ENCODE data around the gene SPTBN4.
"Not testable (repeated sequence)": the region's sequence is repeated elsewhere in the genome, so short reads cannot be mapped to it uniquely, and the experiment has no call there.

Gene SPTBN4

GRCh38 chr19:40499320-40499719 lies 32.5 kb downstream of the SPTBN4 start:
- Histone ChIP-seq H3K4me3 (ENCODE audit: low read depth, low read length, poor library complexity, severe bottlenecking) (no peak overlapping the region), H3K79me2 (ENCODE audit: insufficient read depth, low read length) (no peaks in the 10 kb centered on the region), H3F3A (ENCODE audit: insufficient read depth, low read length) (no peaks in the 10 kb centered on the region), H2AFZ (ENCODE audit: low read length) (no peak overlapping the region), H3K9me3 (ENCODE audit: low read length) (no peaks in the 10 kb centered on the region), H3K27me3 (ENCODE audit: insufficient read depth, low read length) (no peaks in the 10 kb centered on the region; the same call in 1 of the 2 replicates), H3K36me3 (ENCODE audit: insufficient read depth, low read length) (no peaks in the 10 kb centered on the region), H3K4me1 (ENCODE audit: insufficient read depth, low read length, severe bottlenecking) (no peaks in the 10 kb centered on the region), H3K27ac (ENCODE audit: low read depth, low read length, poor library complexity, severe bottlenecking) (no peak overlapping the region), H3K9ac (ENCODE audit: low read length) (no peak overlapping the region), H4K20me1 (ENCODE audit: insufficient read depth, low read length) (no peaks in the 10 kb centered on the region), H3K9me2 (ENCODE audit: low read depth, low read length) (no peaks in the 10 kb centered on the region), H3K4me2 (ENCODE audit: low read length) (no peak overlapping the region)
- TF ChIP-seq CTCF (IDR thresholded peaks at IDR 0.05; ENCODE audit: low read length) (no peak), EZH2 (IDR thresholded peaks at IDR 0.05; ENCODE audit: borderline replicate concordance, low read length) (no peak)

GRCh38 chr19:40500678-40501530 lies 34.1 kb downstream of the SPTBN4 start:
- H3K4me3 ChIP-seq (ENCODE audit: low read depth, low read length, poor library complexity, severe bottlenecking); H3K27me3 ChIP-seq (ENCODE audit: insufficient read depth, low read length); H3K4me2 ChIP-seq (ENCODE audit: low read length); H3K4me1 ChIP-seq (ENCODE audit: insufficient read depth, low read length, severe bottlenecking); H3K79me2 ChIP-seq (ENCODE audit: insufficient read depth, low read length); H4K20me1 ChIP-seq (ENCODE audit: insufficient read depth, low read length); H3K36me3 ChIP-seq (ENCODE audit: insufficient read depth, low read length); H2AFZ ChIP-seq (ENCODE audit: low read length); H3F3A ChIP-seq (ENCODE audit: insufficient read depth, low read length); H3K9ac ChIP-seq (ENCODE audit: low read length); H3K27ac ChIP-seq (ENCODE audit: low read depth, low read length, poor library complexity, severe bottlenecking); H3K9me3 ChIP-seq (ENCODE audit: low read length); H3K9me2 ChIP-seq (ENCODE audit: low read depth, low read length): not testable (repeated sequence)

GRCh38 chr19:40501599-40501998 lies 34.8 kb downstream of the SPTBN4 start:
- H3K36me3 ChIP-seq (ENCODE audit: insufficient read depth, low read length), result no peaks in the 10 kb centered on the region

More at GRCh38 chr19:40501599-40501998, 34.8 kb downstream of the SPTBN4 start:
- Histone ChIP-seq H3K4me2 (ENCODE audit: low read length) (no peak overlapping the region), H2AFZ (ENCODE audit: low read length) (no peak overlapping the region), H3F3A (ENCODE audit: insufficient read depth, low read length) (no peaks in the 10 kb centered on the region), H3K27me3 (ENCODE audit: insufficient read depth, low read length) (no peaks in the 10 kb centered on the region), H3K4me3 (ENCODE audit: low read depth, low read length, poor library complexity, severe bottlenecking) (no peak overlapping the region), H3K9ac (ENCODE audit: low read length) (no peak overlapping the region), H3K79me2 (ENCODE audit: insufficient read depth, low read length) (no peaks in the 10 kb centered on the region), H4K20me1 (ENCODE audit: insufficient read depth, low read length) (no peaks in the 10 kb centered on the region), H3K9me3 (ENCODE audit: low read length) (no peaks in the 10 kb centered on the region), H3K9me2 (ENCODE audit: low read depth, low read length) (no peaks in the 10 kb centered on the region), H3K4me1 (ENCODE audit: insufficient read depth, low read length, severe bottlenecking) (no peaks in the 10 kb centered on the region), H3K27ac (ENCODE audit: low read depth, low read length, poor library complexity, severe bottlenecking) (no peak overlapping the region)
- TF ChIP-seq CTCF (IDR thresholded peaks at IDR 0.05; ENCODE audit: low read length), result no peak
- TF ChIP-seq EZH2 (IDR thresholded peaks at IDR 0.05; ENCODE audit: borderline replicate concordance, low read length), result no peak

Data from OCI-LY1 (cell line).